ENCODE measurements around the gene TCF19. TPM values are rescaled to one million over a fixed set of nuclear protein-coding genes. Genes with fewer than 3 reads are reported as not detected.
A peak's percentile ranks its signal among the peaks of the same experiment; 100 is the strongest.

The TCF19 gene
- total and polyA plus RNA-seq, 4 experiments from 2014 or later = 6.2 to 9.9 (median 7.9) TPM

- H3K9me3 ChIP-seq (ENCODE audit: control insufficient read depth in 1 of 2, low read length in 2 of 2) = no peaks in the 10 kb centered on the region
- H3K4me1 Mint-ChIP-seq = peaks cover 3 to 11% (median 5%) of the 10 kb centered on the region in 4 donors
- no peaks in the 10 kb centered on the region for H3K36me3 ChIP-seq (ENCODE audit: insufficient read depth, low read length)
- no peaks in the 10 kb centered on the region for H3K27me3 ChIP-seq (ENCODE audit: insufficient read depth, low read length)
- no peaks in the 10 kb centered on the region for H3K9me3 Mint-ChIP-seq
- DNase-seq = no peak
- no peak overlapping the region for H3K4me3 Mint-ChIP-seq
- no peak overlapping the region for H3K27ac Mint-ChIP-seq
- peaks cover 0 to 2% of the 10 kb centered on the region in 2 donors for H3K27me3 Mint-ChIP-seq
- peaks cover 5% of the 10 kb centered on the region for H3K4me1 ChIP-seq (ENCODE audit: insufficient read depth, low read length)
- no peak overlapping the region for H3K4me3 ChIP-seq (ENCODE audit: low read length in 2 of 2)
- ChIA-PET POLR2A (ENCODE audit: partially characterized antibody) (interaction anchor here (1.6 kb wide), 1 partner anchor 18 kb away, joined by 4 read pairs; no protein-coding TSS in a partner anchor), CTCF (ENCODE audit: partially characterized antibody) (interaction anchor here (1.5 kb wide), 1 partner anchor 14 kb away, joined by 3 read pairs; no protein-coding TSS in a partner anchor)
- peaks cover 2 to 9% of the 10 kb centered on the region in 2 donors for H3K36me3 Mint-ChIP-seq
- no peak overlapping the region for H3K27ac ChIP-seq (ENCODE audit: low read depth, low read length)
- intact Hi-C loops (cut with micrococcal nuclease) = no loop called here
These were observed 17.7 kb upstream of the TCF19 start for GRCh38 chr6:31140643-31141042.

GRCh38 chr6:31142361-31142761 lies 16.0 kb upstream of the TCF19 start:
- CTCF ChIA-PET (ENCODE audit: partially characterized antibody) = interaction anchor here (0.9 to 1.8 kb wide), 3 partner anchors 12 to 224 kb away, joined by 3 to 5 read pairs (median 4); no protein-coding TSS in a partner anchor
- H3K36me3 Mint-ChIP-seq = peaks cover 4 to 11% of the 10 kb centered on the region in 2 donors
- DNase-seq = no peak

GRCh38 chr6:31143148-31143547 lies 15.2 kb upstream of the TCF19 start:
- intact Hi-C loops (cut with micrococcal nuclease) = no loop called here
- no peak overlapping the region for H3K27ac ChIP-seq (ENCODE audit: low read depth, low read length)
- no peaks in the 10 kb centered on the region for H3K9me3 ChIP-seq (ENCODE audit: control insufficient read depth in 1 of 2, low read length in 2 of 2)
- no peak for DNase-seq
- ChIA-PET CTCF (ENCODE audit: partially characterized antibody) (interaction anchor here (1.4 to 1.5 kb wide), 2 partner anchors 8 to 10 kb away, joined by 3 read pairs; no protein-coding TSS in a partner anchor), POLR2A (ENCODE audit: partially characterized antibody) (no interaction called here)
- Mint-ChIP-seq H3K27ac (peak overlapping the region in 2 of 7 donors; percentile 29 to 52), H3K27me3 (no peaks in the 10 kb centered on the region), H3K4me3 (no peak overlapping the region), H3K9me3 (no peaks in the 10 kb centered on the region), H3K4me1 (peaks cover 0 to 4% (median 0%) of the 10 kb centered on the region in 4 donors), H3K36me3 (peaks cover 4 to 11% of the 10 kb centered on the region in 2 donors)
- H3K4me1 ChIP-seq (ENCODE audit: insufficient read depth, low read length) = no peaks in the 10 kb centered on the region
- no peaks in the 10 kb centered on the region for H3K36me3 ChIP-seq (ENCODE audit: insufficient read depth, low read length)
- H3K27me3 ChIP-seq (ENCODE audit: insufficient read depth, low read length) = no peaks in the 10 kb centered on the region
- no peak overlapping the region for H3K4me3 ChIP-seq (ENCODE audit: low read length in 2 of 2)

More at GRCh38 chr6:31142361-31142761, 16.0 kb upstream of the TCF19 start:
- Histone ChIP-seq H3K36me3 (ENCODE audit: insufficient read depth, low read length) (no peaks in the 10 kb centered on the region), H3K9me3 (ENCODE audit: control insufficient read depth in 1 of 2, low read length in 2 of 2) (no peaks in the 10 kb centered on the region), H3K4me3 (ENCODE audit: low read length in 2 of 2) (no peak overlapping the region), H3K4me1 (ENCODE audit: insufficient read depth, low read length) (peaks cover 5% of the 10 kb centered on the region), H3K27ac (ENCODE audit: low read depth, low read length) (no peak overlapping the region), H3K27me3 (ENCODE audit: insufficient read depth, low read length) (no peaks in the 10 kb centered on the region)
- Mint-ChIP-seq H3K27me3 (peaks cover 0 to 2% of the 10 kb centered on the region in 2 donors), H3K27ac (peak overlapping the region in 1 of 7 donors; percentile 55), H3K4me3 (no peak overlapping the region), H3K9me3 (no peaks in the 10 kb centered on the region), H3K4me1 (peaks cover 3 to 10% (median 4%) of the 10 kb centered on the region in 4 donors)
- intact Hi-C loops (cut with micrococcal nuclease) = no loop called here
- POLR2A ChIA-PET (ENCODE audit: partially characterized antibody) = interaction anchor here (1.6 kb wide), 1 partner anchor 17 kb away, joined by 4 read pairs; no protein-coding TSS in a partner anchor

- Histone ChIP-seq H3K4me3 (ENCODE audit: low read length in 2 of 2) (no peak overlapping the region), H3K9me3 (ENCODE audit: control insufficient read depth in 1 of 2, low read length in 2 of 2) (no peaks in the 10 kb centered on the region), H3K36me3 (ENCODE audit: insufficient read depth, low read length) (no peaks in the 10 kb centered on the region), H3K27ac (ENCODE audit: low read depth, low read length) (no peak overlapping the region), H3K4me1 (ENCODE audit: insufficient read depth, low read length) (no peaks in the 10 kb centered on the region), H3K27me3 (ENCODE audit: insufficient read depth, low read length) (no peaks in the 10 kb centered on the region)
- intact Hi-C loops (cut with micrococcal nuclease) = no loop called here
- POLR2A ChIA-PET (ENCODE audit: partially characterized antibody) = no interaction called here
- H3K4me3 Mint-ChIP-seq = no peak overlapping the region
- no peaks in the 10 kb centered on the region for H3K4me1 Mint-ChIP-seq
- no peak for DNase-seq
- CTCF ChIA-PET (ENCODE audit: partially characterized antibody) = interaction anchor here (1.4 to 1.6 kb wide), 3 partner anchors 9 to 222 kb away, joined by 3 read pairs; no protein-coding TSS in a partner anchor
- H3K27ac Mint-ChIP-seq = peak overlapping the region in 2 of 7 donors; percentile 22 to 35
- H3K27me3 Mint-ChIP-seq = no peaks in the 10 kb centered on the region
- peaks cover 4 to 12% of the 10 kb centered on the region in 2 donors for H3K36me3 Mint-ChIP-seq
- no peaks in the 10 kb centered on the region for H3K9me3 Mint-ChIP-seq
These were observed 14.0 kb upstream of the TCF19 start for GRCh38 chr6:31144296-31144969.

GRCh38 chr6:31144970-31145340 lies 13.4 kb upstream of the TCF19 start:
- no peak overlapping the region for H3K27ac ChIP-seq (ENCODE audit: low read depth, low read length)
- Mint-ChIP-seq H3K27me3 (no peaks in the 10 kb centered on the region), H3K4me3 (no peak overlapping the region), H3K9me3 (no peaks in the 10 kb centered on the region), H3K4me1 (no peaks in the 10 kb centered on the region), H3K36me3 (peaks cover 4 to 12% of the 10 kb centered on the region in 2 donors), H3K27ac (no peak overlapping the region)
- no peaks in the 10 kb centered on the region for H3K4me1 ChIP-seq (ENCODE audit: insufficient read depth, low read length)
- no peaks in the 10 kb centered on the region for H3K27me3 ChIP-seq (ENCODE audit: insufficient read depth, low read length)
- DNase-seq = no peak
- POLR2A ChIA-PET (ENCODE audit: partially characterized antibody) = no interaction called here
- H3K9me3 ChIP-seq (ENCODE audit: control insufficient read depth in 1 of 2, low read length in 2 of 2) = no peaks in the 10 kb centered on the region
- intact Hi-C loops (cut with micrococcal nuclease) = no loop called here
- H3K36me3 ChIP-seq (ENCODE audit: insufficient read depth, low read length) = no peaks in the 10 kb centered on the region
- no peak overlapping the region for H3K4me3 ChIP-seq (ENCODE audit: low read length in 2 of 2)
- CTCF ChIA-PET (ENCODE audit: partially characterized antibody) = interaction anchor here (1.6 kb wide), 1 partner anchor 222 kb away, joined by 3 read pairs; no protein-coding TSS in a partner anchor

GRCh38 chr6:31145386-31145785 lies 13.0 kb upstream of the TCF19 start:
- no peaks in the 10 kb centered on the region for H3K4me1 Mint-ChIP-seq
- intact Hi-C loops (cut with micrococcal nuclease) = no loop called here
- Histone ChIP-seq H3K27me3 (ENCODE audit: insufficient read depth, low read length) (no peaks in the 10 kb centered on the region), H3K4me1 (ENCODE audit: insufficient read depth, low read length) (no peaks in the 10 kb centered on the region), H3K9me3 (ENCODE audit: control insufficient read depth in 1 of 2, low read length in 2 of 2) (no peaks in the 10 kb centered on the region), H3K36me3 (ENCODE audit: insufficient read depth, low read length) (no peaks in the 10 kb centered on the region), H3K4me3 (ENCODE audit: low read length in 2 of 2) (no peak overlapping the region), H3K27ac (ENCODE audit: low read depth, low read length) (no peak overlapping the region)
- no peak overlapping the region for H3K4me3 Mint-ChIP-seq
- CTCF ChIA-PET (ENCODE audit: partially characterized antibody) = interaction anchor here (1.2 to 3.2 kb wide), 5 partner anchors 8 to 221 kb away, joined by 3 to 16 read pairs (median 3); partner anchors contain the start of genes CCHCR1 and PSORS1C2
- POLR2A ChIA-PET (ENCODE audit: partially characterized antibody) = interaction anchor here (1.0 kb wide), 1 partner anchor 57 kb away, joined by 3 read pairs; no protein-coding TSS in a partner anchor
- H3K9me3 Mint-ChIP-seq = no peaks in the 10 kb centered on the region
- DNase-seq = no peak
- no peaks in the 10 kb centered on the region for H3K27me3 Mint-ChIP-seq
- no peak overlapping the region for H3K27ac Mint-ChIP-seq
- peaks cover 4 to 12% of the 10 kb centered on the region in 2 donors for H3K36me3 Mint-ChIP-seq

GRCh38 chr6:31149827-31150447 lies 8.5 kb upstream of the TCF19 start:
- peaks cover 0 to 1% (median 0%) of the 10 kb centered on the region in 4 donors for H3K4me1 Mint-ChIP-seq
- DNase-seq = no peak
- H3K9me3 Mint-ChIP-seq = no peaks in the 10 kb centered on the region
- intact Hi-C loops (cut with micrococcal nuclease) = no loop called here
- Histone ChIP-seq H3K27ac (ENCODE audit: low read depth, low read length) (no peak overlapping the region), H3K4me3 (ENCODE audit: low read length in 2 of 2) (no peak overlapping the region), H3K27me3 (ENCODE audit: insufficient read depth, low read length) (no peaks in the 10 kb centered on the region), H3K36me3 (ENCODE audit: insufficient read depth, low read length) (no peaks in the 10 kb centered on the region), H3K9me3 (ENCODE audit: control insufficient read depth in 1 of 2, low read length in 2 of 2) (no peaks in the 10 kb centered on the region), H3K4me1 (ENCODE audit: insufficient read depth, low read length) (no peaks in the 10 kb centered on the region)
- POLR2A ChIA-PET (ENCODE audit: partially characterized antibody) = interaction anchor here (1.3 kb wide), 1 partner anchor 208 kb away, joined by 3 read pairs; no protein-coding TSS in a partner anchor
- H3K4me3 Mint-ChIP-seq = no peak overlapping the region
- H3K27me3 Mint-ChIP-seq = no peaks in the 10 kb centered on the region
- CTCF ChIA-PET (ENCODE audit: partially characterized antibody) = interaction anchor here (0.9 to 2.3 kb wide), 2 partner anchors 9 to 13 kb away, joined by 3 to 7 read pairs; partner anchors contain the start of gene TCF19
- no peak overlapping the region for H3K27ac Mint-ChIP-seq
- peaks cover 15 to 20% of the 10 kb centered on the region in 2 donors for H3K36me3 Mint-ChIP-seq

Data from CD4-positive, alpha-beta memory T cell (primary cell).